SK-N-DZ (cell line): Measurements from ENCODE around the gene KLHL29.

Experiments used
- DNase-seq: peaks from one replicate; pipeline ENCODE4 v3.0.0-alpha.2; 2015; ENCODE audit warnings: low spot score

Gene KLHL29

DNA sequence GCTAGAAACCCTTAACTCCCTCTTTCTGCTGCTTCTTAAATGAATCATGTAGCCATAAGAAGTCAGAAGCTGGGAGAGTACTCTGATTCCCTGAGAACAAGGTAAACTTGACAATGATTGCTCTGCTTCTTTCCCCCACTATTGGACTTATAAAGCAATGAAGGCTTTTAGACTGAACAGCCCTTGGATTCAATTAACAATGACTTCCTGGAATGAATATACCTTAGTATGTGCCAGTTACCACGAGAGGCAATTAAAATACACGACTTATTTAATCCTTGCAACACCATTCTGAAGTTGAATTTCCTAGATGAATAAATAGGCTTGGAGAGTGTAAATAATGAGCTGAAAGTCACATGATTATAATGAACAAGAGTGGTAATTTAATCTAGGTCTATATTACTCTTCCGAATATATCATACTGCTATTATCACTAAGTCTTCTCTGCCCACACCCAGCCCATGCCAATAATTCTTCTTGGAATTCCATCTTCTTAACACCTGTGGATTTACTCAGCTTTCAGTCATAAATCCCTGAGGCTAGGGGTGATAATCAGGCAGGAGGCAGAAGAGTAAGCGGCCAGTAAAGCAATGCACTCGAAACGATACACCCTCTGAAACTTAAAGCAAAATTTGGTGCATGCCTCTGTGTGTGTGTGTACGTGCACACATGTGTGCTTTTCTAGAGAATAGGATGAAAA is 371.8 kb downstream of the KLHL29 start:
- no peak for DNase-seq

DNA sequence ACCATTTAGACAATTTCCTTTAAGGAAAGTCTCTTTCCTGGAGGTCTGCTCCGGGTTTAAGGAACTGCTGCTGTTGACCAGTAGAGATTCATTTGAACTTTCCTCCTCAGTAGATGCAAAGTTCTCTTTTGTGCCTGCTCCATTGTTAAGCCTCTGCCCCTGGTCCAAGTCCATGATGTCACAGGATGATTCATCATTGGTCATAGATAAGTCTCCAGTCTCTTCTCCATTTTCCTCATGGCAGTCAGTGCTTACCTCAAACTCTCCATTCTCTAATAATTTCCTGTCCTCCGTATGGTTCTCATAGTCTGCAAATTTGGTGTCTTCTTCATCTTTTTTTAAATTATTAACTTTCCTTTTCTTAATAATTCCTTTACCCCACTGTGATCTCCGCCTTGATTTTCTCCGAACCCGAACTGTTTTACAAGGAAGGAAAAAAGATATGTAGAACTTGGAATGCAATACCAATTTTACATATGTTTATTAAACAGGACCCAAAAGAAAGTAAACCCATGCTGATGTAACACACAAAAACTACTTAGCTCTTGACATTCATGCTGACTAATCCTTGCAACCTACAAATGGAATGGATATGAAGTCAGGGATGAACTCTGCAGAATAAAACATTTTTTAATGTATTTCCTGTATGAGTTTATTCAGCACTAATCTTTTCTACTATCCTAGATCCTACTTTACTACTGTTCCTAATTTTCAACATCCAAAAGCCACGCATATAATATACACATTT is 372.9 kb downstream of the KLHL29 start:
- DNase-seq, result no peak
